Choroid plexus epithelial cell (primary cell): Measurements from ENCODE around the gene CCSER1.

Experiments
- DNase-seq: peaks from one replicate; pipeline ENCODE4 v3.0.0-alpha.2; 2010; ENCODE audit warnings: low read depth
- H3K4me3 ChIP-seq: 2 replicates; pipeline ENCODE4 v1.5.1; 2011; ENCODE audit warnings: low read depth, mild to moderate bottlenecking, control low read depth, low read length, moderate library complexity
- CTCF ChIP-seq: conservative IDR thresholded peaks from 2 replicates; pipeline ENCODE4 v1.5.1; 2011; ENCODE audit warnings: low read depth, mild to moderate bottlenecking, control low read depth, inconsistent platforms, low read length, moderate library complexity

Gene CCSER1

DNA sequence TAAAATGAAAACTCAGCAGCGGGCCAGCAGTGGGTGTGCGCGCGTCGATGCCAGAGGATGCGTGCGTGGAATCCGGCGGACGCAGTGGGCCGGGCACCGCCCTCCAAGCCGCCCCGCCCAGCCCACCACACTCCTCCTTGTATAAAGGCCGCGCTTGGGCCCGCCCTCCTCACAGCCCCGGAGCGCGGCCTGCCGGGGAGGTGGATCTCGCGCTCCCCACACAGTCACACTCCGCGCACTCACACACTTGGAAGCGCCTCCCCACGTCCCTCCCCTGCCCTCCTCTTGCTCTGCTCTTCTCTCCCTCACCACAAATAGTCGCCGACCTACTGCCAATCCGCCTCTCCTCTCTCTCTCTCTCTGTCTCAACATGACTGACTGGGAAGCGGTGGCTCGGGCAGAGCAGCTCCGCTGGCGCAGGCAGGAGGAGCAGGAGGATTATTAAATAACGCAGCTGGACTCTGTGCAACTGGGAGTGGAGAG, at the start of gene CCSER1:
Gene CCSER1 (plus strand): TSS at position 172 of the 483 bp plus-strand sequence.
- peak within 1 kb of the TSS; percentile 45 for H3K4me3 ChIP-seq
- peak; percentile 27 for DNase-seq
- TF ChIP-seq CTCF = no peak

DNA sequence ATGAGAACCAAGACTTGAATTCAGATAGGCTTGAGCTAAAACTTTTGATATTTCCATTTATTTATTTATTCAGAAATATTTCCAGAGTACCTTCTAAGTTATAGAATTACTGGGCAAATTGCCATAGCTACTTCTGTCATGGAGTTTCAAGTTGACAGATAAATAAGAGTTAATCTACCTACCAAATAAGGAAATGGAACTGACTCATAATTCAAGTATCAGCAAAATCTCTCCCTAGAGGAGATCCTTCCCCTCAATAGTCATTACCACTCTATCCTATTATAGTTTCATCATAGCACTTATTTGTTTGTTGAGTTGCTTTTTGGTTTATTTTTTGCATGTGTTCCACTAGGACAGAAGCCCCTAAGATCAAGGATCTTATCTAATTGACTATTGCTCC, 48.8 kb upstream of the CCSER1 start:
- TF ChIP-seq CTCF = no peak
- H3K4me3 ChIP-seq = no peak overlapping the region
- DNase-seq = no peak

DNA sequence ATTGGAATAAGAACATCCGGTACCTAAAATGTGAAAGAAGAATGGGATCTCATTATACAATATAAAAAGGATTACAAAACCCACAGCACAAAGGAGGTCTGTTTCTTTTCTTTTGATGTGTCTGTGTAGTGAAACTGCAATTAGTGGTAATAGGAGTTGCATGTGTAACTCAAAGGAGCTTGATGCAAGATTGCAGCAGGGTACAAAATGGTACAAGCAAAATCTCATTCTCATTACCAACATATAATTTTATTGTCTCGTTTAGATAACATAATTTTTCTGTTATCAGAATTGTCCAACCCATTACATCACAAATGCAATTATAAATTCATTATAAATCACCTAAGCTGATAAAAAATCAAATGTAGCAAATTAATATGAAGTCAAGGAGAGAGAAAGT, 47.1 kb upstream of the CCSER1 start:
- TF ChIP-seq CTCF = no peak
- no peak for DNase-seq
- no peak overlapping the region for H3K4me3 ChIP-seq

- TF ChIP-seq CTCF = no peak
- H3K4me3 ChIP-seq = no peak overlapping the region
- DNase-seq = no peak
These were observed 45.6 kb upstream of the CCSER1 start for GRCh38 chr4:90081432-90082144.

DNA sequence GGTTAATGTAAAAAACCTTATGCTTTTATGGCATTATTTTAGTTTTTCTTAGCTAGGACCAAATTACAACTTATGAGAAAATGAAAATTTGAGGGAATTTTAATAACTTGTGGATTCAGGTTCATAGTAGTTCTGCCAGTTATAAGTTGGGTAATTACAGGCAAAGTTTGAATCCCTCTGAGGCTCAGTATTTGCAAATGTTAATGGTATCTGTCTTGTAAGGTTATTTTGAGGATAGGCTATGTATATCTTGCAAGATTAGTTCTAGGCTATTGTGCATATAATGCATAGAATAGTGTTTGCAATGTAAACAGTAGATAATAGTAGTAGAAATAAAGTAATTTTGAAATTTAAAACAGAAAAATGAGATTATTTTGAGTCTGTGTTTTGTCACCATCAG, 44.7 kb upstream of the CCSER1 start:
- DNase-seq = no peak
- no peak for TF ChIP-seq CTCF
- no peak overlapping the region for H3K4me3 ChIP-seq

DNA sequence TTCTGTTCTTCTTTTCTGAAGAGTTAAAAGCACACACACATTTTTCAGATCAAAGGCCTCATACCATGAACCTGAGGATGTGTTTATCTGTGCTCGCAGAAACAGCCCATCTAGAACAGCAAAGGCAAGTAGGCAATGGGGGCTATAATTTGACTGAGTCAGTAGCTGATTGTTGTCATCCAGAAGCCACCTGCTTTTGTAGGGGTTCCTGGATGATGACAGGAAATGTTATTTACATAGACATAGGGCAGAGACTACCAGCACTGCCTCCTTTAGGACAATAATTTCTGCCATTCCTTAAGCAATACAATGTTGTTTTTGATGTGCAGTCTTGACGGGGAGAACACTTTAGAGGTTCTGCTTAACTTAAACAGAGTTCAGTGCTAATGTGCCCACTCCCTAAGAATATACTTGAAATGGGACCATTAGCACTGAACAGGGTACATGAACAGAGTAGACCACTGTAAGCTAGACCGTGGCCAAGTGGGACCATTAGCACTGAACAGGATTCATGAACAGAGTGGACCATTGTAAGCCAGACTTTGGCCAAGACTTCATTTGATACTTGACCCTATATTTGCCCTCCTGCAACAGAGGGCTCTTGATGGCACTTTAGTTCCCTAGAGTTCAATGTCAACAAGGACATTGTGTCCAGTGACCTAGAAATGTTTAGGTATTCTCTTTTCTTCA, 42.8 kb upstream of the CCSER1 start:
- DNase-seq = no peak
- TF ChIP-seq CTCF = no peak
- no peak overlapping the region for H3K4me3 ChIP-seq

GRCh38 chr4:90084967-90085295, 42.3 kb upstream of the CCSER1 start:
- no peak for DNase-seq
- H3K4me3 ChIP-seq = no peak overlapping the region
- no peak for TF ChIP-seq CTCF
